Breast epithelium (tissue), 3 donors: ENCODE measurements around the gene BCORL1.

Source experiments
- POLR2A ChIP-seq: fragments of 450-650 bp; IDR thresholded peaks from one replicate; pipeline ENCODE4 v1.6.1; 2016; ENCODE audit warnings: antibody characterized with exemption, mild to moderate bottlenecking, moderate library complexity
- POLR2AphosphoS5 ChIP-seq, 3 donors: sonication (generic); formaldehyde crosslinking; IDR thresholded peaks; one replicate each; pipeline ENCODE4 v1.6.1; 2017; ENCODE audit warnings: antibody characterized with exemption in 3 of 3
- TF ChIP-seq, protein P1 (sequence below), 3 donors: fragments of 450-650 bp; IDR thresholded peaks; one replicate each; pipeline ENCODE4 v1.5.1; 2016 to 2017; ENCODE audit warnings: antibody characterized with exemption in 3 of 3, mild to moderate bottlenecking in 3 of 3, moderate library complexity in 3 of 3

DNA sequence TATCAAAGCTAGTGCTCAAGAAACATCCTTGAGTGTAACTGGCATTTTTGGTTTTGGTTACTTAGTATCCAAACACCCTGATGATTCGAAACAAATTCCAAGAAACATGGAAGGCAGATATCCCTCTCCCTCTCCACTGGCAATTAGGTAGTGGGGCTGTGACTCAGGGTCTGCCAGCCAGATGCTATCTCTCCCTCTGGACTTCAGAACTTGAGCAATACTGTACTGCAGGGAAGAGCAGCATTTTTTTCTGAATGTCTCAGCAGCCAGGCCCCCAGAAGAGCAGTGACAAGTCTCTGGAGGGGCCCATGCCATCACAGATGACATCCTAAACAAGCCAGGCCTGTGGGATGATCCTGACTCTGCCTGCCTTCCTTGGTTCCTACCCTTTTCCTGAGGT is 37.3 kb upstream of the BCORL1 start:
- TF ChIP-seq, protein P1, sequence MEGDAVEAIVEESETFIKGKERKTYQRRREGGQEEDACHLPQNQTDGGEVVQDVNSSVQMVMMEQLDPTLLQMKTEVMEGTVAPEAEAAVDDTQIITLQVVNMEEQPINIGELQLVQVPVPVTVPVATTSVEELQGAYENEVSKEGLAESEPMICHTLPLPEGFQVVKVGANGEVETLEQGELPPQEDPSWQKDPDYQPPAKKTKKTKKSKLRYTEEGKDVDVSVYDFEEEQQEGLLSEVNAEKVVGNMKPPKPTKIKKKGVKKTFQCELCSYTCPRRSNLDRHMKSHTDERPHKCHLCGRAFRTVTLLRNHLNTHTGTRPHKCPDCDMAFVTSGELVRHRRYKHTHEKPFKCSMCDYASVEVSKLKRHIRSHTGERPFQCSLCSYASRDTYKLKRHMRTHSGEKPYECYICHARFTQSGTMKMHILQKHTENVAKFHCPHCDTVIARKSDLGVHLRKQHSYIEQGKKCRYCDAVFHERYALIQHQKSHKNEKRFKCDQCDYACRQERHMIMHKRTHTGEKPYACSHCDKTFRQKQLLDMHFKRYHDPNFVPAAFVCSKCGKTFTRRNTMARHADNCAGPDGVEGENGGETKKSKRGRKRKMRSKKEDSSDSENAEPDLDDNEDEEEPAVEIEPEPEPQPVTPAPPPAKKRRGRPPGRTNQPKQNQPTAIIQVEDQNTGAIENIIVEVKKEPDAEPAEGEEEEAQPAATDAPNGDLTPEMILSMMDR (IDR thresholded peaks at IDR 0.05), result no peak
- TF ChIP-seq POLR2AphosphoS5 (IDR thresholded peaks at IDR 0.05) (no peak), POLR2A (no peak)
